IgD-negative memory B cell (primary cell): ENCODE data around the gene LHX5. TPM values are rescaled to one million over a fixed set of nuclear protein-coding genes. Genes with fewer than 3 reads are reported as not detected.
A peak's percentile ranks its signal among the peaks of the same experiment; 100 is the strongest.
"Not testable (repeated sequence)": the region's sequence is repeated elsewhere in the genome, so short reads cannot be mapped to it uniquely, and the experiment has no call there.

Experiments used
- H3K27ac Mint-ChIP-seq, 3 donors: one replicate each; pipeline ENCODE4 v1.8.0; 2020 to 2022; ENCODE audit warnings: mild to moderate bottlenecking in 3 of 3, mixed read lengths in 3 of 3, moderate library complexity in 1 of 3
- H3K27me3 Mint-ChIP-seq: one replicate; pipeline ENCODE4 v1.8.0; 2021; ENCODE audit warnings: mixed read lengths
- H3K36me3 Mint-ChIP-seq: one replicate; pipeline ENCODE4 v1.8.0; 2020; ENCODE audit warnings: mild to moderate bottlenecking, mixed read lengths
- H3K4me1 Mint-ChIP-seq, 3 donors: one replicate each; pipeline ENCODE4 v1.8.0; 2020 to 2022; ENCODE audit warnings: mixed read lengths in 3 of 3, mild to moderate bottlenecking in 1 of 3
- H3K4me3 Mint-ChIP-seq, 4 donors: one replicate each; pipeline ENCODE4 v1.8.0; 2020 to 2022; ENCODE audit warnings: mild to moderate bottlenecking in 4 of 4, mixed read lengths in 4 of 4, moderate library complexity in 3 of 4
- H3K9me3 Mint-ChIP-seq, 3 donors: one replicate each; pipeline ENCODE4 v1.8.0; 2020 to 2021; ENCODE audit warnings: mixed read lengths in 3 of 3, mild to moderate bottlenecking in 1 of 3
- polyA plus RNA-seq: library from polyadenylated mRNA; unstranded; fragments of 300-500 nt; fragmentation: Illumina TruSeq; gene quantifications from one replicate; pipeline ENCODE4 v1.2.3, GENCODE V29; 2021

LHX5 gene
- polyA plus RNA-seq = not detected

- peaks cover 3 to 21% (median 11%) of the 10 kb centered on the region in 3 donors for H3K4me1 Mint-ChIP-seq
- H3K27me3 Mint-ChIP-seq = peaks cover 60% of the 10 kb centered on the region
- peak within 1 kb of the TSS in 2 of 4 donors; percentile 25 to 47 for H3K4me3 Mint-ChIP-seq
- peaks cover 2% of the 10 kb centered on the region for H3K36me3 Mint-ChIP-seq
- H3K27ac Mint-ChIP-seq = peak within 1 kb of the TSS in 1 of 3 donors; percentile 51
- peaks cover 0 to 2% (median 0%) of the 10 kb centered on the region in 3 donors for H3K9me3 Mint-ChIP-seq
Observed at GRCh38 chr12:113471619-113472171, at the start of gene LHX5. Gene LHX5, minus strand, starts transcription at chr12:113471871. Its CDS starts 373 bp downstream, at chr12:113471498.

GRCh38 chr12:113519464-113520307 lies 48.0 kb upstream of the LHX5 start:
- Mint-ChIP-seq H3K9me3 (peaks cover 3 to 8% (median 6%) of the 10 kb centered on the region in 3 donors), H3K4me1 (peaks cover 0 to 2% (median 0%) of the 10 kb centered on the region in 3 donors), H3K27ac (no peak overlapping the region), H3K36me3 (no peaks in the 10 kb centered on the region), H3K27me3 (peaks cover 42% of the 10 kb centered on the region), H3K4me3 (no peak overlapping the region)

GRCh38 chr12:113515082-113515856 lies 43.6 kb upstream of the LHX5 start:
- Mint-ChIP-seq H3K4me1 (no peaks in the 10 kb centered on the region), H3K27ac (no peak overlapping the region), H3K9me3 (peaks cover 3 to 8% (median 7%) of the 10 kb centered on the region in 3 donors), H3K27me3 (peaks cover 38% of the 10 kb centered on the region), H3K4me3 (no peak overlapping the region), H3K36me3 (no peaks in the 10 kb centered on the region)

- H3K4me3 Mint-ChIP-seq = no peak overlapping the region
Observed at GRCh38 chr12:113514602-113515001, 42.9 kb upstream of the LHX5 start.

GRCh38 chr12:113512568-113512967 lies 40.9 kb upstream of the LHX5 start:
- no peaks in the 10 kb centered on the region for H3K4me1 Mint-ChIP-seq
- H3K9me3 Mint-ChIP-seq = peaks cover 9 to 12% (median 10%) of the 10 kb centered on the region in 3 donors
- H3K27me3 Mint-ChIP-seq = peaks cover 37% of the 10 kb centered on the region
- no peak overlapping the region for H3K4me3 Mint-ChIP-seq
- H3K36me3 Mint-ChIP-seq = no peaks in the 10 kb centered on the region
- H3K27ac Mint-ChIP-seq = no peak overlapping the region

More at GRCh38 chr12:113514602-113515001, 42.9 kb upstream of the LHX5 start:
- Mint-ChIP-seq H3K27me3 (peaks cover 40% of the 10 kb centered on the region), H3K36me3 (no peaks in the 10 kb centered on the region), H3K4me1 (no peaks in the 10 kb centered on the region), H3K9me3 (peaks cover 3 to 10% (median 8%) of the 10 kb centered on the region in 3 donors), H3K27ac (peak overlapping the region in 1 of 3 donors; percentile 5)

GRCh38 chr12:113506867-113507266 lies 35.2 kb upstream of the LHX5 start:
- Mint-ChIP-seq H3K9me3 (peaks cover 5 to 10% (median 10%) of the 10 kb centered on the region in 3 donors), H3K27ac (no peak overlapping the region), H3K4me1 (no peaks in the 10 kb centered on the region), H3K27me3 (peaks cover 33% of the 10 kb centered on the region), H3K4me3 (no peak overlapping the region), H3K36me3 (peaks cover 2% of the 10 kb centered on the region)

GRCh38 chr12:113505941-113506340 lies 34.3 kb upstream of the LHX5 start:
- Mint-ChIP-seq H3K9me3 (peaks cover 5 to 10% (median 10%) of the 10 kb centered on the region in 3 donors), H3K27ac (no peak overlapping the region), H3K4me3 (no peak overlapping the region), H3K27me3 (peaks cover 29% of the 10 kb centered on the region), H3K4me1 (no peaks in the 10 kb centered on the region), H3K36me3 (peaks cover 2% of the 10 kb centered on the region)

GRCh38 chr12:113504917-113505316 lies 33.2 kb upstream of the LHX5 start:
- peaks cover 35% of the 10 kb centered on the region for H3K27me3 Mint-ChIP-seq

GRCh38 chr12:113500782-113501311 lies 29.2 kb upstream of the LHX5 start:
- Mint-ChIP-seq H3K36me3 (no peaks in the 10 kb centered on the region), H3K4me3 (no peak overlapping the region), H3K9me3 (peaks cover 0 to 6% (median 4%) of the 10 kb centered on the region in 3 donors), H3K27ac (no peak overlapping the region), H3K27me3 (peaks cover 28% of the 10 kb centered on the region), H3K4me1 (peaks cover 0 to 4% (median 0%) of the 10 kb centered on the region in 3 donors)

More at GRCh38 chr12:113504917-113505316, 33.2 kb upstream of the LHX5 start:
- Mint-ChIP-seq H3K36me3 (peaks cover 2% of the 10 kb centered on the region), H3K9me3 (peaks cover 3 to 10% (median 10%) of the 10 kb centered on the region in 3 donors), H3K4me3 (no peak overlapping the region), H3K4me1 (peaks cover 0 to 4% (median 0%) of the 10 kb centered on the region in 3 donors), H3K27ac (no peak overlapping the region)

GRCh38 chr12:113500306-113500675 lies 28.6 kb upstream of the LHX5 start:
- H3K27me3 Mint-ChIP-seq = peaks cover 30% of the 10 kb centered on the region
- no peaks in the 10 kb centered on the region for H3K36me3 Mint-ChIP-seq
- H3K4me1 Mint-ChIP-seq = peaks cover 0 to 4% (median 0%) of the 10 kb centered on the region in 3 donors
- no peak overlapping the region for H3K27ac Mint-ChIP-seq
- H3K4me3 Mint-ChIP-seq = peak overlapping the region in 1 of 4 donors; percentile 63
- H3K9me3 Mint-ChIP-seq = peaks cover 0 to 6% (median 4%) of the 10 kb centered on the region in 3 donors

GRCh38 chr12:113498490-113498889 lies 26.8 kb upstream of the LHX5 start:
- Mint-ChIP-seq H3K4me3 (no peak overlapping the region), H3K9me3 (peaks cover 0 to 6% (median 4%) of the 10 kb centered on the region in 3 donors), H3K27ac (no peak overlapping the region), H3K4me1 (peaks cover 0 to 4% (median 0%) of the 10 kb centered on the region in 3 donors), H3K27me3 (peaks cover 30% of the 10 kb centered on the region), H3K36me3 (no peaks in the 10 kb centered on the region)

- Mint-ChIP-seq H3K36me3 (no peaks in the 10 kb centered on the region), H3K27me3 (peaks cover 28% of the 10 kb centered on the region), H3K4me1 (peaks cover 0 to 4% (median 2%) of the 10 kb centered on the region in 3 donors), H3K9me3 (peaks cover 3 to 11% (median 3%) of the 10 kb centered on the region in 3 donors), H3K27ac (no peak overlapping the region), H3K4me3 (no peak overlapping the region)
Observed at GRCh38 chr12:113497693-113498092, 26.0 kb upstream of the LHX5 start.

GRCh38 chr12:113495941-113496340 lies 24.3 kb upstream of the LHX5 start:
- not testable (repeated sequence) for H3K4me1 Mint-ChIP-seq, H3K27ac Mint-ChIP-seq, H3K36me3 Mint-ChIP-seq, H3K4me3 Mint-ChIP-seq, H3K9me3 Mint-ChIP-seq
- peaks cover 22% of the 10 kb centered on the region for H3K27me3 Mint-ChIP-seq

GRCh38 chr12:113488322-113488721 lies 16.7 kb upstream of the LHX5 start:
- Mint-ChIP-seq H3K4me1 (peaks cover 0 to 2% (median 0%) of the 10 kb centered on the region in 3 donors), H3K9me3 (peaks cover 4 to 13% (median 5%) of the 10 kb centered on the region in 3 donors), H3K36me3 (peaks cover 3% of the 10 kb centered on the region), H3K27ac (no peak overlapping the region), H3K27me3 (peaks cover 39% of the 10 kb centered on the region), H3K4me3 (no peak overlapping the region)
